T-helper 1 cell (primary cell): ENCODE measurements around the gene FITM2.
"Not testable (repeated sequence)": the region's sequence is repeated elsewhere in the genome, so short reads cannot be mapped to it uniquely, and the experiment has no call there.

Experiments used
- DNase-seq, 5 donors: peaks; one replicate each; pipeline ENCODE4 v3.0.0-alpha.2; 2012 to 2020

FITM2 gene

GRCh38 chr20:44328428-44328827, 17.4 kb upstream of the FITM2 start:
- no peak for DNase-seq

- not testable (repeated sequence) for DNase-seq
These were observed 16.7 kb upstream of the FITM2 start for GRCh38 chr20:44327748-44328147.

GRCh38 chr20:44326391-44327159, 15.6 kb upstream of the FITM2 start:
- no peak for DNase-seq

GRCh38 chr20:44324343-44324742, 13.3 kb upstream of the FITM2 start:
- DNase-seq: no peak

GRCh38 chr20:44319839-44320422, 8.9 kb upstream of the FITM2 start:
- DNase-seq: no peak

- no peak for DNase-seq
These were observed 3.9 kb upstream of the FITM2 start for GRCh38 chr20:44314870-44315269.

GRCh38 chr20:44309763-44310663, 989 bp downstream of the FITM2 start:
- no peak for DNase-seq

GRCh38 chr20:44306927-44307326, 4.1 kb downstream of the FITM2 start:
- DNase-seq: no peak

- DNase-seq: no peak
These were observed 6.6 kb downstream of the FITM2 start for GRCh38 chr20:44304383-44304782.

- DNase-seq: no peak
These were observed 8.3 kb downstream of the FITM2 start for GRCh38 chr20:44302736-44303135.

GRCh38 chr20:44302026-44302669, 8.9 kb downstream of the FITM2 start:
- no peak for DNase-seq

- no peak for DNase-seq
These were observed 9.7 kb downstream of the FITM2 start for GRCh38 chr20:44301285-44301684.

- DNase-seq: not testable (repeated sequence)
These were observed 11.9 kb downstream of the FITM2 start for GRCh38 chr20:44299011-44299535.

GRCh38 chr20:44297721-44298120, 13.3 kb downstream of the FITM2 start:
- DNase-seq: no peak

GRCh38 chr20:44296011-44296410, 15.0 kb downstream of the FITM2 start:
- no peak for DNase-seq

- DNase-seq: no peak
These were observed 19.2 kb downstream of the FITM2 start for GRCh38 chr20:44291754-44292153.

GRCh38 chr20:44288252-44288651, 22.8 kb downstream of the FITM2 start:
- no peak for DNase-seq

GRCh38 chr20:44287272-44288097, 23.5 kb downstream of the FITM2 start:
- DNase-seq: no peak

GRCh38 chr20:44284032-44284431, 27.0 kb downstream of the FITM2 start:
- no peak for DNase-seq

GRCh38 chr20:44282192-44282591, 28.8 kb downstream of the FITM2 start:
- DNase-seq: no peak

- DNase-seq: no peak
These were observed 30.6 kb downstream of the FITM2 start for GRCh38 chr20:44280387-44280786.

GRCh38 chr20:44279228-44279627, 31.8 kb downstream of the FITM2 start:
- DNase-seq: no peak
